ENCODE measurements around the gene SCRT2.

SCRT2 gene

GRCh38 chr20:672963-673602 lies 2.5 kb downstream of the SCRT2 start:
- peak; percentile 46 for DNase-seq (ENCODE audit: extremely low spot score)
- TF ChIP-seq SUZ12 (IDR thresholded peaks at IDR 0.05): no peak
- no peak for TF ChIP-seq L3MBTL2 (conservative IDR thresholded peaks at IDR 0.05)
- TF ChIP-seq CTBP1 (IDR thresholded peaks at IDR 0.05; ENCODE audit: borderline replicate concordance): no peak
- TF ChIP-seq ARNT (IDR thresholded peaks at IDR 0.05): no peak
- TF ChIP-seq FOXM1 (IDR thresholded peaks at IDR 0.05; ENCODE audit: borderline replicate concordance): no peak
- TF ChIP-seq TARDBP (IDR thresholded peaks at IDR 0.05): no peak
- no peak for TF ChIP-seq NFRKB (IDR thresholded peaks at IDR 0.05)
- TF ChIP-seq HDGF (IDR thresholded peaks at IDR 0.05; ENCODE audit: borderline replicate concordance): no peak
- no peak for TF ChIP-seq BHLHE40 (IDR thresholded peaks at IDR 0.05; ENCODE audit: borderline replicate concordance)
- no peak for TF ChIP-seq LEF1 (IDR thresholded peaks at IDR 0.05; ENCODE audit: borderline replicate concordance)
- TF ChIP-seq ZNF384 (IDR thresholded peaks at IDR 0.05): no peak
- POLR2A ChIA-PET: no interaction called here
- CTCF ChIA-PET: no interaction called here

GRCh38 chr20:671252-672030 lies 4.2 kb downstream of the SCRT2 start:
- no peak for TF ChIP-seq BHLHE40 (IDR thresholded peaks at IDR 0.05; ENCODE audit: borderline replicate concordance)
- TF ChIP-seq TARDBP (IDR thresholded peaks at IDR 0.05): no peak
- no peak for TF ChIP-seq ELF4 (IDR thresholded peaks at IDR 0.05)
- TF ChIP-seq FOXM1 (IDR thresholded peaks at IDR 0.05; ENCODE audit: borderline replicate concordance): no peak
- no peak for TF ChIP-seq CTBP1 (IDR thresholded peaks at IDR 0.05; ENCODE audit: borderline replicate concordance)
- no peak for TF ChIP-seq HDGF (IDR thresholded peaks at IDR 0.05; ENCODE audit: borderline replicate concordance)
- CTCF ChIA-PET: no interaction called here
- POLR2A ChIA-PET: no interaction called here

DNA sequence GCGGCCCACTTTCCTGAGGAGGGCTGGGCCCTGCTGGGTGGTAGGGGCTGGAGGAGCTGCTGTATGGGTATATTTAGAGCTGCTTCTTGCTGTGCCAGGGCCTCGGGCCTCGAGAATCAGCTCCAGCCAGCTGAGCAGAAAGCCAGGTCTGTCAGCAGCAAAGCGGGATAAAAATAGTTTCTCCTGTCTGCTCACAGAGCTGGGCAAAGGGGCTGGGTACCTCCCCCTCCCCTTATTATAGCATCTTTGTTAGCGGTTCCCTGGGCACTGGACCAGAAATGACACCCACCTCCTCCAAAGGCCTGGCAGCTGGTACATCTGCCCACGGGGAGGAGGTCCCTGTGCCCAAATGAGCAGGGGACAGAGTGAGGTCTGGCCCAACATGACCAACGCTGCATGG lies 6.0 kb downstream of the SCRT2 start:
- ChIA-PET CTCF (interaction anchor here (0.5 kb wide), 1 partner anchor 24 kb away, joined by 8 read pairs; no protein-coding TSS in a partner anchor), POLR2A (no interaction called here)
- no peak for DNase-seq (ENCODE audit: extremely low spot score)
- TF ChIP-seq ELF4 (IDR thresholded peaks at IDR 0.05) (no peak), FOXA1 (IDR thresholded peaks at IDR 0.05) (no peak)

More at GRCh38 chr20:671252-672030, 4.2 kb downstream of the SCRT2 start:
- no peak for DNase-seq (ENCODE audit: extremely low spot score)

- ChIA-PET POLR2A (interaction anchor here (1.2 kb wide), 1 partner anchor 23 kb away, joined by 3 read pairs; no protein-coding TSS in a partner anchor), CTCF (interaction anchor here (0.8 to 2.2 kb wide), 3 partner anchors 13 to 71 kb away, joined by 3 to 23 read pairs (median 4); no protein-coding TSS in a partner anchor)
- TF ChIP-seq LEF1 (IDR thresholded peaks at IDR 0.05; ENCODE audit: borderline replicate concordance) (no peak), BHLHE40 (IDR thresholded peaks at IDR 0.05; ENCODE audit: borderline replicate concordance) (no peak), CTBP1 (IDR thresholded peaks at IDR 0.05; ENCODE audit: borderline replicate concordance) (no peak), HDGF (IDR thresholded peaks at IDR 0.05; ENCODE audit: borderline replicate concordance) (no peak), FOXA1 (IDR thresholded peaks at IDR 0.05) (no peak), SP1 (IDR thresholded peaks at IDR 0.05) (no peak), NFRKB (IDR thresholded peaks at IDR 0.05) (no peak), SUZ12 (IDR thresholded peaks at IDR 0.05) (no peak), TARDBP (IDR thresholded peaks at IDR 0.05) (no peak), ZNF384 (IDR thresholded peaks at IDR 0.05) (no peak), ELF4 (IDR thresholded peaks at IDR 0.05) (no peak), PKNOX1 (IDR thresholded peaks at IDR 0.05) (no peak), FOXM1 (IDR thresholded peaks at IDR 0.05; ENCODE audit: borderline replicate concordance) (no peak), L3MBTL2 (conservative IDR thresholded peaks at IDR 0.05) (no peak), FOXK2 (IDR thresholded peaks at IDR 0.05) (no peak), ARNT (IDR thresholded peaks at IDR 0.05) (no peak)
- DNase-seq (ENCODE audit: extremely low spot score): no peak
These were observed 7.0 kb downstream of the SCRT2 start for GRCh38 chr20:668638-669037.

- ChIA-PET CTCF (interaction anchor here (0.8 to 2.2 kb wide), 5 partner anchors 10 to 71 kb away, joined by 3 to 23 read pairs (median 4); no protein-coding TSS in a partner anchor), POLR2A (interaction anchor here (1.2 kb wide), 1 partner anchor 23 kb away, joined by 3 read pairs; no protein-coding TSS in a partner anchor)
- DNase-seq (ENCODE audit: extremely low spot score): no peak
- TF ChIP-seq ELF4 (IDR thresholded peaks at IDR 0.05) (no peak), FOXK2 (IDR thresholded peaks at IDR 0.05) (no peak), BHLHE40 (IDR thresholded peaks at IDR 0.05; ENCODE audit: borderline replicate concordance) (no peak), FOXM1 (IDR thresholded peaks at IDR 0.05; ENCODE audit: borderline replicate concordance) (no peak), FOXA1 (IDR thresholded peaks at IDR 0.05) (no peak), CTBP1 (IDR thresholded peaks at IDR 0.05; ENCODE audit: borderline replicate concordance) (no peak), PKNOX1 (IDR thresholded peaks at IDR 0.05) (no peak), LEF1 (IDR thresholded peaks at IDR 0.05; ENCODE audit: borderline replicate concordance) (no peak), ARNT (IDR thresholded peaks at IDR 0.05) (no peak)
These were observed 7.6 kb downstream of the SCRT2 start for GRCh38 chr20:668050-668449.

DNA sequence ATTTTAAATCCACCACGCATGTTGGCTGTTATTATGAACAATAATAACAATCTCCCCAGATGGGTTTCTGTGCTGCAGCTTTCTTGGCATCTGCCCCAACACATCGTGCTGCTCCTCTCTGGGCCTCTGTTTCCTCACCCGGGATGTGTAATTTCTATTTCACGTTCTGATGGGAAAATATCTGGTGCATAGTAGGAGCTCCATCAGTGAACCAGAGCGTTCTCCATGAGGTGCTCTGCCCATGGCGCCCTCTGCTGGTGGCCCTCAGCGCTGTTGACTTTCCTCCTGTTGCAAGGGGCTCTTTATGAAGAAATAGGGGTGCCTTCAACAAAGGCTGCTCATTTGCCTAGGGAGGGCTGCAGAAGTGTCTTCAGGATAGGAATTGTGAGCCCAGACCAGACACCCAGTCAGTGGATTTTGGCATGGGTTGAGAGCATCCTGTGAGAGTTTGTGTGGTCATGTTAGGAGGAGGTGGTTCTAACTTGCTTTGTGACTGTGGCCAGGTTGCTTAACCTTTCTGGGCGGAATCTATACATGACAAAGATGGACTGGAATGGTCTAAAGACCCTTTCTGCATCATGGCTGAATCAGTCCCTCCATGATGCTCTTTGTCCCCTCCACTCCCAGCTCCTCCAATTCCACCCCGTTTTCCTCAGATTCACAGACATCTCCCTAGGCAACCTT lies 8.1 kb downstream of the SCRT2 start:
- DNase-seq (ENCODE audit: extremely low spot score): peak; percentile 64
- ChIA-PET CTCF (interaction anchor here (0.5 to 2.2 kb wide), 26 partner anchors 8 to 170 kb away, joined by 3 to 23 read pairs (median 4); partner anchors contain the start of gene SCRT2), POLR2A (no interaction called here)
- no peak for TF ChIP-seq BHLHE40 (IDR thresholded peaks at IDR 0.05; ENCODE audit: borderline replicate concordance)
- no peak for TF ChIP-seq TARDBP (IDR thresholded peaks at IDR 0.05)
- TF ChIP-seq HDGF (IDR thresholded peaks at IDR 0.05; ENCODE audit: borderline replicate concordance): no peak
- no peak for TF ChIP-seq SP1 (IDR thresholded peaks at IDR 0.05)
- TF ChIP-seq FOXM1 (IDR thresholded peaks at IDR 0.05; ENCODE audit: borderline replicate concordance): no peak
- TF ChIP-seq FOXK2 (IDR thresholded peaks at IDR 0.05): no peak
- TF ChIP-seq L3MBTL2 (conservative IDR thresholded peaks at IDR 0.05): no peak
- TF ChIP-seq ZNF384 (IDR thresholded peaks at IDR 0.05): no peak
- no peak for TF ChIP-seq FOXA1 (IDR thresholded peaks at IDR 0.05)
- TF ChIP-seq LEF1 (IDR thresholded peaks at IDR 0.05; ENCODE audit: borderline replicate concordance): no peak
- no peak for TF ChIP-seq SUZ12 (IDR thresholded peaks at IDR 0.05)
- TF ChIP-seq PKNOX1 (IDR thresholded peaks at IDR 0.05): no peak
- TF ChIP-seq NFRKB (IDR thresholded peaks at IDR 0.05): no peak
- TF ChIP-seq ELF4 (IDR thresholded peaks at IDR 0.05): no peak
